ENCODE results near the gene RAX. TPM values are rescaled to one million over a fixed set of nuclear protein-coding genes. Genes with fewer than 3 reads are reported as not detected.

The RAX gene
- total and polyA plus RNA-seq, 2 donors from 2014 or later: not detected

- Histone ChIP-seq H3K4me1 (ENCODE audit: control insufficient read depth in 2 of 3, insufficient read depth in 2 of 3, low read depth in 1 of 3, low read length in 3 of 3) (no peaks in the 10 kb centered on the region), H3K9ac (ENCODE audit: low read length in 3 of 3) (no peak within 1 kb of the TSS), H3K9me3 (ENCODE audit: control insufficient read depth in 2 of 3, insufficient read depth in 1 of 3, low read length in 3 of 3) (no peaks in the 10 kb centered on the region), H3K36me3 (ENCODE audit: control insufficient read depth in 2 of 3, insufficient read depth in 3 of 3, low read length in 3 of 3) (no peaks in the 10 kb centered on the region), H3K4me3 (ENCODE audit: low read length in 3 of 3) (no peak within 1 kb of the TSS), H3K27ac (ENCODE audit: low read depth in 2 of 2, low read length in 2 of 2) (no peak within 1 kb of the TSS), H3K27me3 (ENCODE audit: control insufficient read depth, insufficient read depth, low read length) (peaks cover 35% of the 10 kb centered on the region)
- FAIRE-seq (no peak), DNase-seq (peak in 3 of 5 donors; percentile 13 to 39 (median 36))
- TF ChIP-seq CTCF (IDR thresholded peaks at IDR 0.05; ENCODE audit: borderline replicate concordance, extremely low read depth, insufficient read depth): no peak
- intact Hi-C loops (cut with DNase I): no loop called here
Observed at GRCh38 chr18:59219672-59220163, 53.5 kb downstream of the RAX start, which contains the start of gene GRP. Gene GRP, plus strand, starts transcription at chr18:59220158. Its CDS starts 108 bp downstream, at chr18:59220266.

GRCh38 chr18:59218018-59218417 lies 55.2 kb downstream of the RAX start:
- no peak overlapping the region for H3K4me3 ChIP-seq (ENCODE audit: low read length in 3 of 3)
- no peak overlapping the region for H3K9ac ChIP-seq (ENCODE audit: low read length in 3 of 3)
- H3K4me1 ChIP-seq (ENCODE audit: control insufficient read depth in 2 of 3, insufficient read depth in 2 of 3, low read depth in 1 of 3, low read length in 3 of 3): no peaks in the 10 kb centered on the region
- TF ChIP-seq CTCF (IDR thresholded peaks at IDR 0.05; ENCODE audit: borderline replicate concordance, extremely low read depth, insufficient read depth): no peak
- intact Hi-C loops (cut with DNase I): no loop called here
- DNase-seq (no peak), FAIRE-seq (no peak)
- no peak overlapping the region for H3K27ac ChIP-seq (ENCODE audit: low read depth in 2 of 2, low read length in 2 of 2)
- no peaks in the 10 kb centered on the region for H3K36me3 ChIP-seq (ENCODE audit: control insufficient read depth in 2 of 3, insufficient read depth in 3 of 3, low read length in 3 of 3)
- no peaks in the 10 kb centered on the region for H3K9me3 ChIP-seq (ENCODE audit: control insufficient read depth in 2 of 3, insufficient read depth in 1 of 3, low read length in 3 of 3)
- H3K27me3 ChIP-seq (ENCODE audit: control insufficient read depth, insufficient read depth, low read length): peaks cover 35% of the 10 kb centered on the region

Other genes starting within 250 kb of the RAX start
- gene SEC11C, start 133.6 kb downstream of the RAX start, total RNA-seq: 90.0 TPM
- 106 TPM for gene SEC11C, start 133.6 kb downstream of the RAX start, polyA plus RNA-seq (ENCODE audit: insufficient read depth, low read depth, low replicate concordance)
- not detected for gene GRP, start 53.3 kb downstream of the RAX start, total RNA-seq
- gene GRP, start 53.3 kb downstream of the RAX start, polyA plus RNA-seq (ENCODE audit: insufficient read depth, low read depth, low replicate concordance): not detected
- not detected for gene CPLX4, start 45.2 kb upstream of the RAX start, total RNA-seq
- gene CPLX4, start 45.2 kb upstream of the RAX start, polyA plus RNA-seq (ENCODE audit: insufficient read depth, low read depth, low replicate concordance): not detected
- gene LMAN1, start 85.8 kb upstream of the RAX start, total RNA-seq: 78.8 TPM
- gene LMAN1, start 85.8 kb upstream of the RAX start, polyA plus RNA-seq (ENCODE audit: insufficient read depth, low read depth, low replicate concordance): 31.6 TPM

All from kidney (tissue), 14 donors.